ENCODE data around the gene MAP2K6. TPM values are rescaled to one million over a fixed set of nuclear protein-coding genes. Genes with fewer than 3 reads are reported as not detected.

Gene MAP2K6
- total RNA-seq, 2 experiments from 2014 or later: 14.0 to 14.6 TPM

GRCh38 chr17:69423450-69423849 is 9.0 kb downstream of the MAP2K6 start:
- no peaks in the 10 kb centered on the region for H3K27me3 ChIP-seq (ENCODE audit: control insufficient read depth in 1 of 2, insufficient read depth in 2 of 2, low read length in 2 of 2)
- no peak overlapping the region for H3K4me3 ChIP-seq (ENCODE audit: low read length)
- H3K9me3 Mint-ChIP-seq: no peaks in the 10 kb centered on the region
- peaks cover 16% of the 10 kb centered on the region for H3K4me1 ChIP-seq (ENCODE audit: insufficient read depth, low read length)
- H3K4me1 Mint-ChIP-seq (ENCODE audit: low read depth): peaks cover 62% of the 10 kb centered on the region
- ATAC-seq (ENCODE audit: poor library complexity) (no peak), DNase-seq (peak in 2 of 14 experiments; percentile 7 to 36)
- no peak overlapping the region for H3K4me3 Mint-ChIP-seq
- TF ChIP-seq CTCF (IDR thresholded peaks at IDR 0.05): no peak
- H3K27me3 Mint-ChIP-seq: no peaks in the 10 kb centered on the region
- POLR2A ChIA-PET: interaction anchor here (2.6 kb wide), 1 partner anchor 9 kb away, joined by 14 read pairs; the partner anchor contains the start of gene MAP2K6
- CTCF ChIA-PET: no interaction called here
- H3K27ac ChIP-seq (ENCODE audit: low read depth in 1 of 2, low read length in 2 of 2): no peak overlapping the region
- H3K27ac Mint-ChIP-seq: no peak overlapping the region
- intact Hi-C loops (cut with DNase I, micrococcal nuclease): loop anchor here in 1 of 2 experiments (10.0 kb wide), 1 partner anchor 51 kb away; no protein-coding TSS in a partner anchor
- peaks cover 29% of the 10 kb centered on the region for H3K36me3 Mint-ChIP-seq (ENCODE audit: low read depth)
- no peaks in the 10 kb centered on the region for H3K9me3 ChIP-seq (ENCODE audit: control insufficient read depth in 1 of 2, insufficient read depth in 1 of 2, low read length in 2 of 2)
- no peaks in the 10 kb centered on the region for H3K36me3 ChIP-seq (ENCODE audit: insufficient read depth, low read length)

GRCh38 chr17:69424287-69425041 is 10.0 kb downstream of the MAP2K6 start:
- Histone ChIP-seq H3K4me1 (ENCODE audit: insufficient read depth, low read length) (peaks cover 22% of the 10 kb centered on the region), H3K36me3 (ENCODE audit: insufficient read depth, low read length) (no peaks in the 10 kb centered on the region), H3K9me3 (ENCODE audit: control insufficient read depth in 1 of 2, insufficient read depth in 1 of 2, low read length in 2 of 2) (no peaks in the 10 kb centered on the region), H3K4me3 (ENCODE audit: low read length) (no peak overlapping the region), H3K27ac (ENCODE audit: low read depth in 1 of 2, low read length in 2 of 2) (no peak overlapping the region), H3K27me3 (ENCODE audit: control insufficient read depth in 1 of 2, insufficient read depth in 2 of 2, low read length in 2 of 2) (no peaks in the 10 kb centered on the region)
- Mint-ChIP-seq H3K27me3 (no peaks in the 10 kb centered on the region), H3K27ac (no peak overlapping the region), H3K4me1 (ENCODE audit: low read depth) (peaks cover 72% of the 10 kb centered on the region), H3K4me3 (no peak overlapping the region), H3K36me3 (ENCODE audit: low read depth) (peaks cover 29% of the 10 kb centered on the region), H3K9me3 (no peaks in the 10 kb centered on the region)
- no peak for ATAC-seq (ENCODE audit: poor library complexity)
- TF ChIP-seq CTCF (IDR thresholded peaks at IDR 0.05): no peak
- POLR2A ChIA-PET: interaction anchor here (2.6 kb wide), 1 partner anchor 10 kb away, joined by 14 read pairs; the partner anchor contains the start of gene MAP2K6
- no peak for DNase-seq
- CTCF ChIA-PET: no interaction called here
- intact Hi-C loops (cut with DNase I, micrococcal nuclease): loop anchor here in 1 of 2 experiments (10.0 kb wide), 1 partner anchor 50 kb away; no protein-coding TSS in a partner anchor

- intact Hi-C loops (cut with DNase I, micrococcal nuclease): loop anchor here in 1 of 2 experiments (10.0 kb wide), 1 partner anchor 49 kb away; no protein-coding TSS in a partner anchor
- Mint-ChIP-seq H3K4me3 (no peak overlapping the region), H3K36me3 (ENCODE audit: low read depth) (peaks cover 31% of the 10 kb centered on the region), H3K27ac (no peak overlapping the region), H3K27me3 (no peaks in the 10 kb centered on the region), H3K4me1 (ENCODE audit: low read depth) (peaks cover 81% of the 10 kb centered on the region), H3K9me3 (no peaks in the 10 kb centered on the region)
- Histone ChIP-seq H3K27ac (ENCODE audit: low read depth in 1 of 2, low read length in 2 of 2) (no peak overlapping the region), H3K4me1 (ENCODE audit: insufficient read depth, low read length) (peaks cover 24% of the 10 kb centered on the region), H3K27me3 (ENCODE audit: control insufficient read depth in 1 of 2, insufficient read depth in 2 of 2, low read length in 2 of 2) (no peaks in the 10 kb centered on the region), H3K4me3 (ENCODE audit: low read length) (no peak overlapping the region), H3K9me3 (ENCODE audit: control insufficient read depth in 1 of 2, insufficient read depth in 1 of 2, low read length in 2 of 2) (no peaks in the 10 kb centered on the region), H3K36me3 (ENCODE audit: insufficient read depth, low read length) (no peaks in the 10 kb centered on the region)
- TF ChIP-seq CTCF (IDR thresholded peaks at IDR 0.05): no peak
- ATAC-seq (ENCODE audit: poor library complexity) (no peak), DNase-seq (no peak)
- ChIA-PET POLR2A (no interaction called here), CTCF (no interaction called here)
Measured at GRCh38 chr17:69425978-69426377, 11.5 kb downstream of the MAP2K6 start.

Measured in CD4-positive, alpha-beta T cell (primary cell).